HG03558 (cell line): ENCODE data around the gene RILPL2.
"Not testable (repeated sequence)": the region's sequence is repeated elsewhere in the genome, so short reads cannot be mapped to it uniquely, and the experiment has no call there.

Source experiments
- ATAC-seq: cut with Tn5 transposase; IDR thresholded peaks from one replicate; pipeline ENCODE4 v1.9.1; 2021; ENCODE audit warnings: moderate number of reproducible peaks; ENCODE audit not compliant: unreplicated experiment; ENCODE audit errors: extremely low read depth

The RILPL2 gene

DNA sequence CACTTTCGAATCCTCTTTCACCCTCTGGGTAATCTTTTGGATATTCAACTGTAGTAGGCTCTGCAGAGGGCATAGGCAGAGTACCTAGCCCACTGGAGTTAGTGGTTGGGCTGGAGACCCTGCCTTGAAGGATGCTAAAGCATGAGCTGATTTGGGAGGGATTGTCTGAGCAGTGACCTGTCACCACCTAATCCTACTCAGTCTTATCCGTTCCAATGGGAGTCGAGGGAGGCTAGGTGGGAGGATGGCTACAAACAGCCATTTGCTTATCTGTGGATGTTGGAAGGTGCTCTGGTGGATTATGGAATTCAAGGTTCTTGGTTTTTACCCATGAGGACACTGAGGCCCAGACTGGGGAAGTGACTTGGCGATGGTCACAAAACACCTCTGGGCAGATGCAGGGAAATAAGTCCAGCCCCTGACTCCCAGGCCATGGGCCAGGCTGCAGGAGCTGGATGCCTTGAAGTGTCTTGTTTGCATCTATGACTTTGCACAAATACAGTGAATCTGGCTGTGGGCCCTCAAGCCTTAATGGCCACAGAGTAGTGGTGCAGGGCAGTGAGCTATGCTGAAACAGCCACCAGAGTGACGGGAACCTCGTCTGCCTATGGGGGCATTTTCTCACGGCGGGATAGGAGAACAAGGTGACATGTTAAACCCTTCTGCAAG lies 48.8 kb downstream of the RILPL2 start:
- no peak for ATAC-seq

DNA sequence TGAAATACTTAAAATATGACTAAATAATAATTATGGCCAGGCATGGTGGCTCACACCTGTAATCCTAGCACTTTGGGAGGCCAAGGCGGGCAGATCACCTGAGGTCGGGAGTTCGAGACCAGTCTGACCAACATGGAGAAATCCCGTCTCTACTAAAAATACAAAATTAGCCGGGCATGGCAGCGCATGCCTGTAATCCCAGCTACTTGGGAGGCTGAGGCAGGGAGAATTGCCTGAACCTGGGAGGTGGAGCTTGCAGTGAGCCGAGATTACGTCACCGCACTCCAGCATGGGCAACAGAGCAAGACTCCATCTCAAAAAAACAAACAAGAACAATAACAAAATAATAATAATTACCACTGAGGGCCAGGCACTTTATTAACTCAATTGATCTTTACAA lies 50.9 kb downstream of the RILPL2 start:
- not testable (repeated sequence) for ATAC-seq

DNA sequence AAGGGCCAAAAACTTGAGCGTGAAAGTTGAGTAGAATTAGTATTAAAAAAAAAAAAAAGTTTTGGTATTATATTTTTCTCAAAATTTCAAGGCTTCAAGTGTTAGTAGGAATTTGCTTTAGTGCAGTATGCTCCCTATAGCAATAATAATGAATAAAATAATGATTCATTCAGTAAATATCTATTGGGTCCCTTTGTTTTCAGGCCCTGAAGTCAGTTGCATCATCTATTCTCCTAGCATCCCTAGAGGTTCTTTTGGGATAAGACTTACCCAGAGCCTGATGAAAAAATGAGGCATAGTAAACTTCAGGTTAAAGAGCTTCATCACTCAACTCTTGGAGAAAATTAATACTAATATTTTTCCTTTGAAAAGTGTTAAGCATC lies 51.5 kb downstream of the RILPL2 start:
- ATAC-seq = no peak

DNA sequence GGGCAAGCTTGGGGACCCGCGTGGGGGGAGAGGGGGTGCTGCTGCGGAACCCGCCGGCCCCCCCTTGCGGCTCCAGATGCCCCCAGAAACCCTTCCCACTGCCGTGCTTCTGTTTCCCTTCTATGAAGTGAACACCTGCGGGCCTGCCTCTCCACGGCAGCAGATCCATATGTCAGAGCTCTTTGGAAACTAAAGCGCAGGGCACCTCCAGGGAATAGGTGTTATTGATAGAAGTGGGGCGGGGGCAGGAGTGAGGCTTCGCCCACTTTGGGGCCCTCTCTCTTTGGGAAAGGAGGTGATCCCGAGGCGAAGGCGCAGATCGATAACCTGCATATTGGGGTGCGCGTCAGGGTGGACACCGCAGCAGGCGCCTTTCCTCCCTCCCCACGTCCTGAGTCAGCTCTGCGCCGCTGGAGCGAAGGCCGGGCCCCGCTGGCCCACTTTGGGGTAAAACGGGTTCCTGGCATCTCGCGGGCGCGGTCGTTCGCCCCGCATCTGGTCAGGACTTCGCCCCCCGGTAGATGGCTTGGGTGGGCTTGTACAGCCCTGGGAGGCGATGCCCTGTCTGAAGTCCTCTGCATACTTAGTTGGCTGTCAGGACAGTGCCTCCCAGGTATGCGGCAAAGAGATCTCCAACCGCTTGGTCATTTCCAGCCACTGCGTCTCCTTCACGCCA lies 52.0 kb downstream of the RILPL2 start:
- no peak for ATAC-seq

DNA sequence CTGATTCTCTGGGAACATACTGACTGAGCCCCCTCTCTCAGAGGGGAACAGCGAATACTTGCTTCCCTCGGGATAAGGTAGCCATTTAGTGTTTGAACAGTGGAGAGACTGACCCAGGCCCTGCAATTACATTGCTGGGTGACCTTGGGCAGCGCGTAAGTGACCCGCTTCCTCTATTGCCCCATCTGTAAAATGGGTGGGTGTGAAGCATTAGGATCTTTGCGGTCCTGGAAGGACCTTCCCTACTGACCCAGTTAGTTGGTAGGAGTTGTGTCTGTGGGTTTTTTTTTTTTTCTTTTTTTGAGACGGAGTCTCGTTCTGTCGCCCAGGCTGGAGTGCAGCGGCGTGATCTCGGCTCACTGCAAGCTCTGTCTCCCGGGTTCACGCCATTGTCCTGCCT lies 53.8 kb downstream of the RILPL2 start:
- ATAC-seq = no peak

DNA sequence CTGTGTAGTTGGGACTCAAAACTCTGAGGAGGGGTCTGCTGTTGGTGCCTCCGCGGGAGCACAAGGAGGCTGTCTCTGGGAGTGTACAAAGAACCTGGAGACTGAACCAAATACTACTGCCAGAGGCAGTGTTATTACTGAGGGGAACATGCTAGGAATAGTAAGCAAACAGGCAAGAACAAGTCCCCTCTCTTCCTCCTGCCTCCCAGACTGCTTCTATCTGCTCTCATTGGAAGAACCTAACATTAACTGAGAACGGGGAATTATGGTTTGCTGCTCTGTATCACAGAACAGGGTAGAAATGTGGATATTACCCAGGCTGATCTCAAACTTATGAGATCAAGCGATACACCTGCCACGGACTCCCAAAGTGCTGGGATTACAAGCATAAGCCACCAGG lies 57.1 kb downstream of the RILPL2 start:
- no peak for ATAC-seq

DNA sequence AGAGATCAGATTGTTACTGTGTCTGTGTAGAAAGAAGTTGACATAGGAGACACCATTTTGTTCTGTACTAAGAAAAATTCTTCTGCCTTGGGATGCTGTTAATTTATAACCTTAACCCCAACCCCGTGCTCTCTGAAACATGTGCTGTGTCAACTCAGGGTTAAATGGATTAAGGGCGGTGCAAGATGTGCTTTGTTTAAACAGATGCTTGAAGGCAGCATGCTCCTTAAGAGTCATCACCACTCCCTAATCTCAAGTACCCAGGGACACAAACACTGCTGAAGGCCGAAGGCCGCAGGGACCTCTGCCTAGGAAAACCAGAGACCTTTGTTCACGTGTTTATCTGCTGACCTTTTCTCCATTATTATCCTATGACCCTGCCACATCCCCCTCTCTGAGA lies 64.1 kb downstream of the RILPL2 start:
- ATAC-seq = not testable (repeated sequence)

DNA sequence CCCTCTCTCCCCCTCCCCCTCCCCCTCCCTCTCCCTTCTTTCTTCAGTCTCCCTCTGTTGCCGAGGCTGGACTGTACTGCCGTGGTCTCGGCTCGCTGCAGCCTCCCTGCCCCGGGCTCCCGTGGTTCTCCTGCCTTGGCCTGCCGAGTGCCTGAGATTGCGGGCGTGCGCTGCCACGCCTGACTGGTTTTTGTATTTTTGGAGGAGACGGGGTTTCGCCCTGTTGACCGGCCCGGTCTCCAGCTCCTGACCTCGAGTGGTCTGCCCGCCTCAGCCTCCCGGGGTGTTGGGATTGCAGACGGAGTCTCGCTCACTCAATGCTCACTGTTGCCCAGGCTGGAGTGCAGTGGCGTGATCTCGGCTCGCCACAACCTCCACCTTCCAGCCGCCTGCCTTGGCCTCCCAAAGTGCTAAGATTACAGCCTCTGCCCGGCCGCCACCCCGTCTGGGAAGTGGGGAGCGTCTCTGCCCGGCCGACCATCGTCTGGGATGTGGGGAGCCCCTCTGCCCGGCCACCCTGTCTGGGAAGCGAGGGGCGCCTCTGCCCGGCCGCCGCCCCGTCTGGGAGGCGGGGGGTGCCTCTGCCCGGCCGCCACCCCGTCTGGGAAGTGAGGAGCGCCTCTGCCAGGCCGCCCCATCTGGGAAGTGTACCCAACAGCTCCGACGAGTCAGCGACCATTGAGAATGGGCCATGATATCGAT lies 64.7 kb downstream of the RILPL2 start:
- ATAC-seq = not testable (repeated sequence)

DNA sequence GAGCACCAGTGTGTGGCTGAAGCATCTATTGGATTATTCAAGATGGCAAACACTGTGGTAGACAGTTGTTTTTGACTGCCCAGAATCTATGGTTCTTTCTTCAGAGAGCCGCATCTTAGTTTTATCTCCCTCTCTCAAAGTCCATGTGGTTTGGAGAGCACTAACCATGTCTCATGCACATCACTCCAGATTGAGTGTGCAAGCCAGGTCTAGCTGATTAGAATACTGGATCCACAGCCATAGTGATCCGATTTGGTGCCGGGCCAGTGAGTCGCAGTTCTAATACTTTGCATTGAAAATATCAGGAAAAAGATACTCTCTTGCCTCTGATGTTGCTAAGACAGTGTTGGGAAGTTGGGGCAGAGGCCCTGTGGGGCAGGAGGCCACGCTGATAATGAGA lies 67.3 kb downstream of the RILPL2 start:
- ATAC-seq = no peak

DNA sequence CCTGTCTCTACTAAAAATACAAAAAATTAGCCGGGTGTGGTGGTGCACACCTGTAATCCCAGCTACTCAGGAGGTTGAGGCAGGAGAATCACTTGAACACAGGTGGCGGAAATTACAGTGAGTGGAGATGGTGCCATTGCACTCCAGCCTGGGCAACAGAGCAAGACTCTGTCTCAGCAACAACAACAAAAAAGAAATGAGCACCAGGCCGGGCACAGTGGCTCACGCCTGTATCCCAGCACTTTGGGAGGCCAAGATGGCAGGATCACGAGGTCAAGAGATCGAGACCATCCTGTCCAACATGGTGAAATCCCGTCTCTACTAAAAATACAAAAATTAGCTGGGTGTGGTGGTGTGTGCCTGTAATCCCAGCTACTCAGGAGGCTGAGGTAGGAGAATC lies 68.1 kb downstream of the RILPL2 start:
- not testable (repeated sequence) for ATAC-seq

DNA sequence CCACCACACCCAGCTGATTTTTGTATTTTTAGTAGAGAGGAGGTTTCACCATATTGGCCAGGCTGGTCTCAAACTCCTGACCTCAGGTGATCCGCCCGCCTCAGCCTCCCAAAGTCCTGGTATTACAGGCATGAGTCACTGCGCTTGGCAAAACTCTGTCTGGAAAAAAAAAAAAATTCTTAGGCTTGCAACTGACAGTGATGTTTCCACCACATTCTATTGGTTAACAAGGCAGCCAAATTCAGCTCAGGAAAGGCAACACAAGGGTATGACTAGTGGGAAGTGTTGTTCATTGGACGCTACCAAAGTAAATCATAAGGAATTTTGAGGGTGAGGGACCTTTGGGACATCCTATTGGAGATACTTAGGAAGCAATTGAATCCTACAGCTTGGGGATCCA lies 69.0 kb downstream of the RILPL2 start:
- ATAC-seq = no peak
